Cardiac septum (tissue), 1 donor: ENCODE measurements around the gene PRSS33. TPM values are rescaled to one million over a fixed set of nuclear protein-coding genes. Genes with fewer than 3 reads are reported as not detected.

Source experiments
- DNase-seq: peaks from one replicate; pipeline ENCODE4 v3.0.0-alpha.2; 2020; ENCODE audit warnings: low spot score
- intact Hi-C: fragments of 100-400 bp; cut with DNase I; formaldehyde crosslinking; loops from one replicate; pipeline ENCODE4 v1.14.0; 2022
- total RNA-seq: library from RNA; stranded (reverse); fragmentation: NEBNext Ultra II Directional; extraction: Animal tissue kit (Norgen Biotek cat#: 25700); gene quantifications from one replicate; pipeline ENCODE4 v1.2.1, GENCODE V29; 2021
- donor health status: DM: no; HTN: no; CAD: no.

PRSS33 gene
- total RNA-seq, 1 donor from 2014 or later: not detected

- intact Hi-C loops: no loop called here
- no peak for DNase-seq
These were observed 16.3 kb upstream of the PRSS33 start for GRCh38 chr16:2803545-2804195.

- DNase-seq: no peak
- intact Hi-C loops: no loop called here
These were observed 12.5 kb upstream of the PRSS33 start for GRCh38 chr16:2799859-2800226.

GRCh38 chr16:2799205-2799858 lies 12.0 kb upstream of the PRSS33 start:
- no peak for DNase-seq
- intact Hi-C loops: no loop called here

- peak; percentile 54 for DNase-seq
- intact Hi-C loops: no loop called here
These were observed 11.4 kb upstream of the PRSS33 start for GRCh38 chr16:2798723-2799204.

- no peak for DNase-seq
- intact Hi-C loops: no loop called here
These were observed 8.2 kb upstream of the PRSS33 start for GRCh38 chr16:2795395-2796143.

- intact Hi-C loops: no loop called here
- no peak for DNase-seq
These were observed 5.6 kb upstream of the PRSS33 start for GRCh38 chr16:2792940-2793339.

- no peak for DNase-seq
- intact Hi-C loops: no loop called here
These were observed 3.8 kb upstream of the PRSS33 start for GRCh38 chr16:2791174-2791573.

- intact Hi-C loops: no loop called here
- peak; percentile 26 for DNase-seq
These were observed 3.3 kb upstream of the PRSS33 start for GRCh38 chr16:2790631-2791030.

GRCh38 chr16:2787961-2788360 lies 601 bp upstream of the PRSS33 start:
- peak; percentile 65 for DNase-seq
- intact Hi-C loops: loop anchor here (10.0 kb wide), 1 partner anchor 53 kb away; no protein-coding TSS in a partner anchor

GRCh38 chr16:2786826-2787151 lies 571 bp downstream of the PRSS33 start:
- intact Hi-C loops: loop anchor here (10.0 kb wide), 1 partner anchor 52 kb away; no protein-coding TSS in a partner anchor
- DNase-seq: no peak

- DNase-seq: peak; percentile 64
These were observed 1.1 kb downstream of the PRSS33 start for GRCh38 chr16:2786061-2786825.

GRCh38 chr16:2785101-2785991 lies 2.0 kb downstream of the PRSS33 start:
- intact Hi-C loops: loop anchor here (10.0 kb wide), 1 partner anchor 51 kb away; no protein-coding TSS in a partner anchor
- DNase-seq: peak; percentile 71

More at GRCh38 chr16:2786061-2786825, 1.1 kb downstream of the PRSS33 start:
- intact Hi-C loops: loop anchor here (10.0 kb wide), 1 partner anchor 51 kb away; no protein-coding TSS in a partner anchor

GRCh38 chr16:2784358-2785100 lies 2.8 kb downstream of the PRSS33 start:
- intact Hi-C loops: loop anchor here (10.0 kb wide), 1 partner anchor 50 kb away; no protein-coding TSS in a partner anchor
- DNase-seq: peak; percentile 61

GRCh38 chr16:2783581-2784357 lies 3.6 kb downstream of the PRSS33 start:
- intact Hi-C loops: loop anchor here (10.0 kb wide), 1 partner anchor 49 kb away; no protein-coding TSS in a partner anchor

GRCh38 chr16:2782583-2783351 lies 4.6 kb downstream of the PRSS33 start:
- peak; percentile 47 for DNase-seq
- intact Hi-C loops: loop anchor here (10.0 kb wide), 1 partner anchor 48 kb away; no protein-coding TSS in a partner anchor

More at GRCh38 chr16:2783581-2784357, 3.6 kb downstream of the PRSS33 start:
- peak; percentile 22 for DNase-seq
